ENCODE measurements around the gene CCDC102B. TPM values are rescaled to one million over a fixed set of nuclear protein-coding genes. Genes with fewer than 3 reads are reported as not detected.

The CCDC102B gene
- total RNA-seq, 6 experiments from 2014 or later = 1.2 to 3.5 (median 2.5) TPM

- DNase-seq = peak; percentile 30
- peak overlapping the region; percentile 47 for H3K27ac Mint-ChIP-seq
- H3K27me3 Mint-ChIP-seq (ENCODE audit: insufficient read depth) = no peaks in the 10 kb centered on the region
- H3K36me3 Mint-ChIP-seq (ENCODE audit: low read depth) = no peaks in the 10 kb centered on the region
- H3K4me3 Mint-ChIP-seq = peak overlapping the region; percentile 14; the same call in 1 of the 2 replicates
- H3K4me1 Mint-ChIP-seq (ENCODE audit: low read depth) = peaks cover 52% of the 10 kb centered on the region
- TF ChIP-seq, protein P1, sequence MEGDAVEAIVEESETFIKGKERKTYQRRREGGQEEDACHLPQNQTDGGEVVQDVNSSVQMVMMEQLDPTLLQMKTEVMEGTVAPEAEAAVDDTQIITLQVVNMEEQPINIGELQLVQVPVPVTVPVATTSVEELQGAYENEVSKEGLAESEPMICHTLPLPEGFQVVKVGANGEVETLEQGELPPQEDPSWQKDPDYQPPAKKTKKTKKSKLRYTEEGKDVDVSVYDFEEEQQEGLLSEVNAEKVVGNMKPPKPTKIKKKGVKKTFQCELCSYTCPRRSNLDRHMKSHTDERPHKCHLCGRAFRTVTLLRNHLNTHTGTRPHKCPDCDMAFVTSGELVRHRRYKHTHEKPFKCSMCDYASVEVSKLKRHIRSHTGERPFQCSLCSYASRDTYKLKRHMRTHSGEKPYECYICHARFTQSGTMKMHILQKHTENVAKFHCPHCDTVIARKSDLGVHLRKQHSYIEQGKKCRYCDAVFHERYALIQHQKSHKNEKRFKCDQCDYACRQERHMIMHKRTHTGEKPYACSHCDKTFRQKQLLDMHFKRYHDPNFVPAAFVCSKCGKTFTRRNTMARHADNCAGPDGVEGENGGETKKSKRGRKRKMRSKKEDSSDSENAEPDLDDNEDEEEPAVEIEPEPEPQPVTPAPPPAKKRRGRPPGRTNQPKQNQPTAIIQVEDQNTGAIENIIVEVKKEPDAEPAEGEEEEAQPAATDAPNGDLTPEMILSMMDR (IDR thresholded peaks at IDR 0.05) = no peak
- no peaks in the 10 kb centered on the region for H3K9me3 Mint-ChIP-seq
These were observed 41.8 kb downstream of the CCDC102B start for GRCh38 chr18:68839701-68840100.

GRCh38 chr18:68840554-68841263 lies 42.8 kb downstream of the CCDC102B start:
- H3K27me3 Mint-ChIP-seq (ENCODE audit: insufficient read depth) = no peaks in the 10 kb centered on the region
- TF ChIP-seq, protein P1 (IDR thresholded peaks at IDR 0.05) = no peak
- peak overlapping the region; percentile 80 for H3K27ac Mint-ChIP-seq
- peaks cover 52% of the 10 kb centered on the region for H3K4me1 Mint-ChIP-seq (ENCODE audit: low read depth)
- DNase-seq = peak; percentile 85
- no peaks in the 10 kb centered on the region for H3K9me3 Mint-ChIP-seq
- peak overlapping the region; percentile 55 for H3K4me3 Mint-ChIP-seq
- H3K36me3 Mint-ChIP-seq (ENCODE audit: low read depth) = no peaks in the 10 kb centered on the region

DNA sequence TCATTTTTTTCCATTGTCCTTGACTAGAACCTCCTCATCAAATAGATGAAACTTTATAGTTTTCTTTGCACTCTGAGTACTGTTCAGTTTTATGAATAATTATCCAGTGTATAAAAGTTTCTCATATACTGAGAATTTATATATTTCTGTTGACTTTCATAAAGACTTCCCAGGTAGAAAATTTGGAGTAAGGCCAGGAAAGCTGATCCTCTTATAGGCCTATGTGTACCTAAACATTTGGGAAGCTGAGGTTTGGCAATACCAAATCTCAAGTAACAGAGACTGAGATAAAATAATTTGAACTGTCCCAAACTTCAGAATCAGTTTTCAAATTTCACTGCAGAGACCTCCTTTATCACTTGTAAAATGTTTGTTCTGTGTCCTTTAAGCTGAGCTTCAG lies 43.4 kb downstream of the CCDC102B start:
- Mint-ChIP-seq H3K27me3 (ENCODE audit: insufficient read depth) (no peaks in the 10 kb centered on the region), H3K9me3 (no peaks in the 10 kb centered on the region), H3K27ac (peak overlapping the region; percentile 80), H3K4me1 (ENCODE audit: low read depth) (peaks cover 52% of the 10 kb centered on the region), H3K36me3 (ENCODE audit: low read depth) (no peaks in the 10 kb centered on the region), H3K4me3 (peak overlapping the region; percentile 55)
- TF ChIP-seq, protein P1 (IDR thresholded peaks at IDR 0.05) = no peak
- DNase-seq = no peak

DNA sequence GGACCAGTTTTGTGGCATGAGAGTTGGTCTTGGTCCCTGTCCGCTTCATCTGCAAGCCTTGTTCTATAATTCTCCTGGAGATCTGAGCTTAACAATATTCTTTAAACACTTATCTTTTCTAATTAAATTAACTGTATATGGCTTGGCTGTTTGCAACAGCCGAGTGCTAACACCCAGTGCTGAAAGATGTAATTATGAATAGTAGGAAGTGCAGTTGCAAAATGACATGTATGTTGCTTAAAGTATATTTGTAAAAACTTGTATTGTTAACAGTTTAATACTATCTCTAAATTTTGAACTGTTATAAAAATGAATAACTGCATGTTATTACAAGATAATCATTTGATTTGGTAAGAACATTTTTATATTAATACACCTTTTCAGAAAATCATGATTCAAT lies 45.1 kb downstream of the CCDC102B start:
- Mint-ChIP-seq H3K4me3 (no peak overlapping the region), H3K9me3 (no peaks in the 10 kb centered on the region), H3K27me3 (ENCODE audit: insufficient read depth) (no peaks in the 10 kb centered on the region), H3K4me1 (ENCODE audit: low read depth) (peaks cover 38% of the 10 kb centered on the region), H3K27ac (no peak overlapping the region), H3K36me3 (ENCODE audit: low read depth) (no peaks in the 10 kb centered on the region)
- DNase-seq = no peak
- TF ChIP-seq, protein P1 (IDR thresholded peaks at IDR 0.05) = no peak

GRCh38 chr18:68843473-68844089 lies 45.7 kb downstream of the CCDC102B start:
- Mint-ChIP-seq H3K36me3 (ENCODE audit: low read depth) (no peaks in the 10 kb centered on the region), H3K4me1 (ENCODE audit: low read depth) (peaks cover 32% of the 10 kb centered on the region), H3K9me3 (no peaks in the 10 kb centered on the region), H3K27me3 (ENCODE audit: insufficient read depth) (no peaks in the 10 kb centered on the region), H3K27ac (no peak overlapping the region), H3K4me3 (no peak overlapping the region)
- no peak for DNase-seq
- TF ChIP-seq, protein P1 (IDR thresholded peaks at IDR 0.05) = peak; percentile 65
